Activated naive CD4-positive, alpha-beta T cell treated with anti-CD3 and anti-CD28 coated beads for 36 hours (primary cell): ENCODE results near the gene PLD6. TPM values are rescaled to one million over a fixed set of nuclear protein-coding genes. Genes with fewer than 3 reads are reported as not detected.
"Not testable (repeated sequence)": the region's sequence is repeated elsewhere in the genome, so short reads cannot be mapped to it uniquely, and the experiment has no call there.

Source experiments
- CTCF ChIA-PET: fragments of 350-600 bp; sonication (Branson Sonifier 250); formaldehyde crosslinking; loops from one replicate; lab custom pipeline; 2021; ENCODE audit warnings: antibody characterized with exemption; lab: Charles Lee
- DNase-seq: peaks from one replicate; pipeline ENCODE4 v3.0.0-alpha.2; 2020
- H3K27ac Mint-ChIP-seq: one replicate; pipeline ENCODE4 v1.8.0; 2021; ENCODE audit warnings: mild to moderate bottlenecking, mixed read lengths
- H3K27me3 Mint-ChIP-seq: one replicate; pipeline ENCODE4 v1.8.0; 2021; ENCODE audit warnings: low read depth, mixed read lengths
- H3K36me3 Mint-ChIP-seq: one replicate; pipeline ENCODE4 v1.8.0; 2021; ENCODE audit warnings: low read depth, mixed read lengths
- H3K4me1 Mint-ChIP-seq: one replicate; pipeline ENCODE4 v1.8.0; 2021; ENCODE audit warnings: low read depth, mixed read lengths
- H3K4me3 Mint-ChIP-seq: one replicate; pipeline ENCODE4 v1.8.0; 2021; ENCODE audit warnings: mild to moderate bottlenecking, moderate library complexity, mixed read lengths
- H3K9me3 Mint-ChIP-seq: one replicate; pipeline ENCODE4 v1.8.0; 2021; ENCODE audit warnings: mixed read lengths
- intact Hi-C: fragments of 100-400 bp; cut with micrococcal nuclease; formaldehyde crosslinking; loops from one replicate; pipeline ENCODE4 v1.15.1; 2023
- total RNA-seq, 2 experiments: library from RNA; stranded (reverse); gene quantifications; one replicate each; pipeline ENCODE4 v1.2.3, GENCODE V29; 2021

The PLD6 gene
- total RNA-seq, 2 experiments from 2014 or later: 5.3 to 5.4 TPM

- H3K9me3 Mint-ChIP-seq, CTCF ChIA-PET, DNase-seq, H3K4me3 Mint-ChIP-seq, H3K27me3 Mint-ChIP-seq, intact Hi-C loops, H3K27ac Mint-ChIP-seq: not testable (repeated sequence)
- peaks cover 18% of the 10 kb centered on the region for H3K4me1 Mint-ChIP-seq
- peaks cover 18% of the 10 kb centered on the region for H3K36me3 Mint-ChIP-seq
Observed at GRCh38 chr17:17158506-17158905, 47.6 kb downstream of the PLD6 start.

DNA sequence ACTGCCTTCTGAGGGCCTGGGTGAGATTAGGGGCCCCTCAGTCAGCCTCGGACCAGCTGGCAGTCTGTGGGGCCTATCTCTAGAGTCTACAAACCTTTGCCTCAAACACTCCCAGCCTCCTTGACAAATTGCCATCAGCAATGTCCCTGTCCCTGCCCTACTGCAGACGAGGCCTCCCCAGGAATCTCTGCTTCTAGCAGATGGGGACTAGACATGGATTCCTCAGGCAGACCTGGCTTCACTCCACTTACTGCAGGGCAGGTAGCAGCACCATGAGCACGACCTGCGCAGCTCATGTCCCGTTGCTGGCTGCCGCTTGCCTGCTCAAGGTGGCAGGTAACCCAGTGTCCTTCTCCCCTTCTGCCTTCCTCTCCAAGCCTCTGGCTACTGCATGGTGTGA lies 49.1 kb downstream of the PLD6 start:
- Mint-ChIP-seq H3K27ac (no peak overlapping the region), H3K36me3 (peaks cover 21% of the 10 kb centered on the region)

GRCh38 chr17:17156511-17156910 lies 49.6 kb downstream of the PLD6 start:
- intact Hi-C loops: no loop called here
- peaks cover 35% of the 10 kb centered on the region for H3K4me1 Mint-ChIP-seq
- peaks cover 21% of the 10 kb centered on the region for H3K36me3 Mint-ChIP-seq
- no peak for DNase-seq
- no peak overlapping the region for H3K27ac Mint-ChIP-seq
- CTCF ChIA-PET: no interaction called here
- no peaks in the 10 kb centered on the region for H3K9me3 Mint-ChIP-seq
- no peaks in the 10 kb centered on the region for H3K27me3 Mint-ChIP-seq
- H3K4me3 Mint-ChIP-seq: no peak overlapping the region

More for the DNA sequence above, 49.1 kb downstream of the PLD6 start:
- CTCF ChIA-PET: no interaction called here
- intact Hi-C loops: no loop called here
- Mint-ChIP-seq H3K27me3 (no peaks in the 10 kb centered on the region), H3K9me3 (no peaks in the 10 kb centered on the region), H3K4me1 (peaks cover 32% of the 10 kb centered on the region), H3K4me3 (no peak overlapping the region)
- DNase-seq: no peak

GRCh38 chr17:17156107-17156506 lies 50.0 kb downstream of the PLD6 start:
- Mint-ChIP-seq H3K4me1 (peaks cover 39% of the 10 kb centered on the region), H3K4me3 (no peak overlapping the region), H3K27me3 (no peaks in the 10 kb centered on the region), H3K27ac (no peak overlapping the region), H3K9me3 (no peaks in the 10 kb centered on the region), H3K36me3 (peaks cover 21% of the 10 kb centered on the region)
- intact Hi-C loops: no loop called here
- CTCF ChIA-PET: no interaction called here
- no peak for DNase-seq

DNA sequence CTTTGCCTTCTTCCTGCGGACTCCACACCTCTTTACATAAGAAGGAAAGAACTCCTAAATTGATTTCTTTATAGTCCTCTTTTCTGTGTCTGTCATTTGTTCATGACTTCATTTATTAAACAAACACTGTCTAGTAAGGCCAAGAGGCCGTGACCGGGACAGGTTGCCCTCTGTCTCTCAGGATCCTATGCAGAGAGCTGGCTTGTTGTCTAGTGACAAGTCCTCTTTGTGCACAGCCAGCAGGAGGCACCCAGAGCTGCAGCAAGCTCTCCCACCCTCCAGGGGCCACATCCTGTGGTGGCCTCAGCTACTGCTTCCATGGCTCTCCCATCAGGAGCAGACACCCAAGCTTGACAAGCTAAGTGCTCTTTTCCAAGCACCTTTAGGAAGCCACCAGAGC lies 50.6 kb downstream of the PLD6 start:
- no peak overlapping the region for H3K27ac Mint-ChIP-seq
- CTCF ChIA-PET: interaction anchor here (0.7 to 1.0 kb wide), 3 partner anchors 12 to 160 kb away, joined by 3 read pairs; no protein-coding TSS in a partner anchor
- DNase-seq: peak; percentile 37
- H3K27me3 Mint-ChIP-seq: no peaks in the 10 kb centered on the region
- intact Hi-C loops: loop anchor here (2.0 kb wide), 1 partner anchor 49 kb away; no protein-coding TSS in a partner anchor
- peaks cover 20% of the 10 kb centered on the region for H3K36me3 Mint-ChIP-seq
- no peaks in the 10 kb centered on the region for H3K9me3 Mint-ChIP-seq
- no peak overlapping the region for H3K4me3 Mint-ChIP-seq
- peaks cover 43% of the 10 kb centered on the region for H3K4me1 Mint-ChIP-seq

- Mint-ChIP-seq H3K36me3 (peaks cover 24% of the 10 kb centered on the region), H3K4me3 (no peak overlapping the region), H3K27ac (no peak overlapping the region), H3K27me3 (no peaks in the 10 kb centered on the region), H3K4me1 (peaks cover 48% of the 10 kb centered on the region), H3K9me3 (no peaks in the 10 kb centered on the region)
- CTCF ChIA-PET: interaction anchor here (0.6 to 1.0 kb wide), 4 partner anchors 12 to 161 kb away, joined by 3 to 4 read pairs (median 3); no protein-coding TSS in a partner anchor
- no peak for DNase-seq
- intact Hi-C loops: loop anchor here (2.0 kb wide), 1 partner anchor 50 kb away; no protein-coding TSS in a partner anchor
Observed at GRCh38 chr17:17154981-17155380, 51.2 kb downstream of the PLD6 start.

- H3K36me3 Mint-ChIP-seq: peaks cover 25% of the 10 kb centered on the region
- H3K9me3 Mint-ChIP-seq: no peaks in the 10 kb centered on the region
- H3K27me3 Mint-ChIP-seq: no peaks in the 10 kb centered on the region
- no peak overlapping the region for H3K27ac Mint-ChIP-seq
- CTCF ChIA-PET: interaction anchor here (0.6 to 1.0 kb wide), 3 partner anchors 11 to 103 kb away, joined by 3 to 4 read pairs (median 3); no protein-coding TSS in a partner anchor
- intact Hi-C loops: loop anchor here (2.0 kb wide), 1 partner anchor 50 kb away; no protein-coding TSS in a partner anchor
- no peak for DNase-seq
- H3K4me1 Mint-ChIP-seq: peaks cover 49% of the 10 kb centered on the region
- H3K4me3 Mint-ChIP-seq: no peak overlapping the region
Observed at GRCh38 chr17:17154556-17154955, 51.6 kb downstream of the PLD6 start.

- no peaks in the 10 kb centered on the region for H3K27me3 Mint-ChIP-seq
- peaks cover 22% of the 10 kb centered on the region for H3K36me3 Mint-ChIP-seq
- H3K27ac Mint-ChIP-seq: no peak overlapping the region
- intact Hi-C loops: loop anchor here (2.0 kb wide), 1 partner anchor 51 kb away; no protein-coding TSS in a partner anchor
- no peak overlapping the region for H3K4me3 Mint-ChIP-seq
- H3K4me1 Mint-ChIP-seq: peaks cover 49% of the 10 kb centered on the region
- H3K9me3 Mint-ChIP-seq: no peaks in the 10 kb centered on the region
- DNase-seq: no peak
- CTCF ChIA-PET: interaction anchor here (1.1 kb wide), 1 partner anchor 159 kb away, joined by 3 read pairs; no protein-coding TSS in a partner anchor
Observed at GRCh38 chr17:17153709-17154108, 52.4 kb downstream of the PLD6 start.

DNA sequence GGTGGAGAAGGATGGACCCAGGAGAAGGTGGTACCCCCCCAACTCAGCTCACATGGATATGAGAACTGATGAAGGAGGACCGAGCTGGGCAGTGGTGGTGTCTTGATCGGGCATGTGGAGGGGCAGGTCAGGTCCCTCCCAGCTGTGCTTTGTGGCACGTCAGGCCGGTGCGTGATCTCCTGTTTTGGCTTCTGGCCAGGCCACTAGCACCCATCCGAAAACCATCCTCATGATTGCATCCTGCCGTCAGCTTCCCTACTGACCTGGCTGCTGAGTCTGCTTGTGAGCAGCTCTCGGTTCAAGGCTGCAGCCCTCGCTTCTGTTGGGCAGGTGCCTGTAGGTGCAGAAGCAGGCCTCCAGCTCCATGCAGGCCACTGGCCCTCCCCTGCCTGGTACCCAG lies 53.1 kb downstream of the PLD6 start:
- no peaks in the 10 kb centered on the region for H3K9me3 Mint-ChIP-seq
- H3K27ac Mint-ChIP-seq: no peak overlapping the region
- no peaks in the 10 kb centered on the region for H3K27me3 Mint-ChIP-seq
- H3K4me1 Mint-ChIP-seq: peaks cover 49% of the 10 kb centered on the region
- DNase-seq: no peak
- intact Hi-C loops: no loop called here
- no peak overlapping the region for H3K4me3 Mint-ChIP-seq
- CTCF ChIA-PET: interaction anchor here (1.1 kb wide), 1 partner anchor 160 kb away, joined by 3 read pairs; no protein-coding TSS in a partner anchor
- peaks cover 22% of the 10 kb centered on the region for H3K36me3 Mint-ChIP-seq

DNA sequence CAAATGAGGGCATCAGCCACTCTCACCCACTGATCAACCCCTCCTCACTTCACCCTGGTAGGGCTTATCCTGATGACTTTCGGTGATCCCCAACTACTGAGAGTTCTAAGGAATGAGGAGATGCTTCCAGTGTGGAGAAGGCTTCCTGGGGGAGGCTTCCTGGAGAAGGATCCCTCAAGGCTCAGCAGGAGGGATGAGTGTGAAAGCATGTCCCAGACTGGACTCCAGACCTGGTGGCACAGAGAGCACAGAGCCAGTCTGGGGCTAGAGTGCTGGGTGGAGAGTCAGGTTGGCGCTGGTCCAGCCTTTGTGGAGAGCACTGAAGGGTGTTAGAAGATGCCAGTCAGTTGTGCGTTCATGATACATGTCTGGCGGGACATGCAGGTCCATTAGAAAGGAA lies 53.7 kb downstream of the PLD6 start:
- H3K27me3 Mint-ChIP-seq: no peaks in the 10 kb centered on the region
- intact Hi-C loops: no loop called here
- no peak for DNase-seq

GRCh38 chr17:17151962-17152361 lies 54.2 kb downstream of the PLD6 start:
- no peak overlapping the region for H3K27ac Mint-ChIP-seq
- no peaks in the 10 kb centered on the region for H3K9me3 Mint-ChIP-seq
- no peaks in the 10 kb centered on the region for H3K27me3 Mint-ChIP-seq
- H3K4me3 Mint-ChIP-seq: no peak overlapping the region
- intact Hi-C loops: loop anchor here (2.0 kb wide), 1 partner anchor 85 kb away; the partner anchor contains the start of gene FLCN
- H3K4me1 Mint-ChIP-seq: peaks cover 49% of the 10 kb centered on the region
- H3K36me3 Mint-ChIP-seq: peaks cover 27% of the 10 kb centered on the region
- peak; percentile 31 for DNase-seq
- CTCF ChIA-PET: interaction anchor here (1.0 kb wide), 1 partner anchor 26 kb away, joined by 3 read pairs; no protein-coding TSS in a partner anchor

More for the DNA sequence above, 53.7 kb downstream of the PLD6 start:
- H3K27ac Mint-ChIP-seq: no peak overlapping the region
- H3K36me3 Mint-ChIP-seq: peaks cover 24% of the 10 kb centered on the region
- peaks cover 49% of the 10 kb centered on the region for H3K4me1 Mint-ChIP-seq
- no peak overlapping the region for H3K4me3 Mint-ChIP-seq
- no peaks in the 10 kb centered on the region for H3K9me3 Mint-ChIP-seq
- CTCF ChIA-PET: interaction anchor here (1.0 kb wide), 1 partner anchor 25 kb away, joined by 3 read pairs; no protein-coding TSS in a partner anchor

- Mint-ChIP-seq H3K9me3 (no peaks in the 10 kb centered on the region), H3K27me3 (no peaks in the 10 kb centered on the region), H3K4me1 (peaks cover 49% of the 10 kb centered on the region), H3K36me3 (peaks cover 27% of the 10 kb centered on the region), H3K27ac (peak overlapping the region; percentile 37), H3K4me3 (no peak overlapping the region)
- no peak for DNase-seq
- CTCF ChIA-PET: no interaction called here
- intact Hi-C loops: loop anchor here (2.0 kb wide), 1 partner anchor 85 kb away; the partner anchor contains the start of gene FLCN
Observed at GRCh38 chr17:17151541-17151940, 54.6 kb downstream of the PLD6 start.

DNA sequence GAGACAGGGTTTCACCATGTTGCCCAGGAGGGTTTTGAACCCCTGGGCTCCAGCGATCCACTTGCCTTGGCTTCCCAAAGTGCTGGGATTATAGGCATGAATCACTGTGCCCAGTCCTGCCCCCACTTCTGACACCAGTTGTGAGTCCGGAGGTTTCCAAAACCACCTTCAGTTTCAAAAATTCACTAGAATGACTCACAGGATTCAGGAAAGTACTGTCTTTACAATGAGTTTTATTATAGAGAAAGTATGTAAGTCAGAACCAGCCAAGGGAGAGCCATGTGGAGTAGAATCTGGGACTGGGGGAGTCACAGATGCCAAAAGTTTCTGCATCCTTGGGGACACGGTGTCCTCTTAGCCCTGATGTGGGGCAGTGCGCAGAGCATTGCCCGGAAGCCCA lies 55.1 kb downstream of the PLD6 start:
- H3K36me3 Mint-ChIP-seq: peaks cover 27% of the 10 kb centered on the region
- H3K27me3 Mint-ChIP-seq: no peaks in the 10 kb centered on the region
- peak; percentile 52 for DNase-seq
- H3K4me3 Mint-ChIP-seq: no peak overlapping the region
- H3K27ac Mint-ChIP-seq: peak overlapping the region; percentile 37
- H3K4me1 Mint-ChIP-seq: peaks cover 49% of the 10 kb centered on the region
- CTCF ChIA-PET: interaction anchor here (0.7 kb wide), 1 partner anchor 40 kb away, joined by 3 read pairs; no protein-coding TSS in a partner anchor
- intact Hi-C loops: loop anchor here (2.0 kb wide), 1 partner anchor 86 kb away; the partner anchor contains the start of gene FLCN
- H3K9me3 Mint-ChIP-seq: no peaks in the 10 kb centered on the region
